HepG2 (cell line): ENCODE measurements around the gene CLIC1. TPM values are rescaled to one million over a fixed set of nuclear protein-coding genes. Genes with fewer than 3 reads are reported as not detected.

Source experiments
- AGO1 ChIP-seq: fragments of 200-400 bp; formaldehyde crosslinking; IDR thresholded peaks from 2 replicates; pipeline ENCODE4 v1.6.1; 2017; ENCODE audit warnings: mild to moderate bottlenecking, low read depth, low read length, moderate library complexity; ENCODE audit not compliant: poor library complexity, severe bottlenecking
- CENPX ChIP-seq: sonication (generic); formaldehyde crosslinking; IDR thresholded peaks from 2 replicates; pipeline ENCODE4 v1.9.0; 2021; ENCODE audit warnings: mild to moderate bottlenecking, missing genetic modification reagents, moderate library complexity
- FOXO1 ChIP-seq: sonication (generic); formaldehyde crosslinking; IDR thresholded peaks from 2 replicates; pipeline ENCODE4 v1.4.0; 2020; ENCODE audit warnings: missing genetic modification reagents
- IRF2 ChIP-seq: IDR thresholded peaks from 2 replicates; pipeline ENCODE4 v1.6.1; 2018; ENCODE audit warnings: missing genetic modification reagents, missing compliant biosample characterization
- ZBTB1 ChIP-seq: sonication (generic); formaldehyde crosslinking; IDR thresholded peaks from 2 replicates; pipeline ENCODE4 v1.4.0; 2020; ENCODE audit warnings: missing genetic modification reagents, borderline replicate concordance
- ZBTB46 ChIP-seq: sonication (generic); formaldehyde crosslinking; IDR thresholded peaks from 2 replicates; pipeline ENCODE4 v1.4.0; 2020; ENCODE audit warnings: mild to moderate bottlenecking, missing genetic modification reagents, borderline replicate concordance
- ZEB1 ChIP-seq: IDR thresholded peaks from 2 replicates; pipeline ENCODE4 v1.6.1; 2012; ENCODE audit warnings: mild to moderate bottlenecking, low read depth, inconsistent platforms; ENCODE audit not compliant: insufficient replicate concordance
- ZNF512B ChIP-seq: sonication (generic); formaldehyde crosslinking; IDR thresholded peaks from 2 replicates; pipeline ENCODE4 v1.5.1; 2020; ENCODE audit warnings: missing genetic modification reagents, mild to moderate bottlenecking, borderline replicate concordance
- ZNF776 ChIP-seq: sonication (generic); formaldehyde crosslinking; IDR thresholded peaks from 2 replicates; pipeline ENCODE4 v1.4.0; 2020; ENCODE audit warnings: mild to moderate bottlenecking, missing genetic modification reagents
- ZXDC ChIP-seq: sonication (generic); formaldehyde crosslinking; IDR thresholded peaks from 2 replicates; pipeline ENCODE4 v1.5.0; 2020; ENCODE audit warnings: mild to moderate bottlenecking, missing genetic modification reagents
- polyA plus RNA-seq, 8 experiments: library from polyadenylated mRNA; depleted of rRNA in 3 of 8; stranded (reverse) in 7 of 8; unstranded in 1 of 8; fragments of >200 nt; fragmentation: Illumina TruSeq in 4 of 8; extraction: Trizol in 4 of 8; gene quantifications; 2 replicates each; pipeline versions ENCODE4 v1.2.1 to v1.2.3, GENCODE V29; 2011 to 2016; ENCODE audit warnings: low read depth in 4 of 8, missing spikeins in 1 of 8, mixed read lengths in 1 of 8; ENCODE audit not compliant: insufficient read depth in 1 of 8
- total RNA-seq, 5 experiments: library from RNA; depleted of rRNA; stranded (reverse); fragments of >200 nt; fragmentation: Illumina TruSeq; extraction: Trizol; gene quantifications; 2 replicates each; pipeline ENCODE4 v1.2.3, GENCODE V29; 2016; ENCODE audit warnings: low read depth in 1 of 5
- TF ChIP-seq, protein P1 (sequence below): IDR thresholded peaks from 2 replicates; pipeline ENCODE4 v1.6.1; 2016; ENCODE audit warnings: low read depth, missing genetic modification reagents, missing compliant biosample characterization
- TF ChIP-seq, protein P2 (sequence below): sonication (generic); formaldehyde crosslinking; IDR thresholded peaks from 2 replicates; pipeline ENCODE4 v1.4.0; 2020; ENCODE audit warnings: missing genetic modification reagents
- TF ChIP-seq, protein P3 (sequence below): sonication (generic); formaldehyde crosslinking; IDR thresholded peaks from 2 replicates; pipeline ENCODE4 v1.8.0; 2022; ENCODE audit warnings: mild to moderate bottlenecking, missing genetic modification reagents, borderline replicate concordance

The CLIC1 gene
- total and polyA plus RNA-seq, 2 of the 13 experiments (the other 11 are each of a cell fraction or from before 2014, with no cell fraction given): 602 to 891 TPM

DNA sequence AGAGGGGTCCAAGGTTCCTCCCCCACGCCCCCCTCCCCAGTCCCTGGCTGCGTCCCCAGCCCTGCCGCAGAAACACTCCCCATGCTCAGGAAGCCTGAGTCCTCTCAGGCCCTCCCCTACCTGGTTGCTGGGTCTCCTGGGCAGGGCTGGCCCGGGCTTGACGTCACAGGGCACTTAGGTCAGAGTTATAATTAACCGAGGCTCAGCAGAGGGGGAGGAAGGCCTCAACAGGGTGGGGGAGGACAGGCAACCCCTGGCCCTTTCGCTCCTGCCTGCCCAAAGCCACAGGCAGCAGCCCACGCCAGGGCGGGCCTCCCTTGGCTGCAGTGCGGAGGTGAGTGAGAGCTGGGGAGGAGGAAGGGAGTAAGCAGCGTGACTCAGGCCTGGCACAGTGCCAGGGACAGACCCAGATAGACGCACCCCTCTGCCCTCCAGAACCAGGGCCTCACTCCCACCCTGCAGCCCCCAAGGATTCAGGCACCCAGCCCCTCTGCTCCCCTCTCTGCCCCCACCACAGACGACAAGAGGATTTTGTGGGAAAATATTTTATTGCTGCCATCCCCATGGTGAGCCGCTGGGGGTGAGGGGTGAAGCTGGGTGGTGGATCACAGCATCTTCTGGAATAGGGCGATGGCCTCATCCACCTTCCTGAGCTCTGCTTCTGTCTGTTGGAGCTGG lies 40.8 kb upstream of the CLIC1 start, which contains the start of gene VWA7 (continued):
- TF ChIP-seq, protein P1, sequence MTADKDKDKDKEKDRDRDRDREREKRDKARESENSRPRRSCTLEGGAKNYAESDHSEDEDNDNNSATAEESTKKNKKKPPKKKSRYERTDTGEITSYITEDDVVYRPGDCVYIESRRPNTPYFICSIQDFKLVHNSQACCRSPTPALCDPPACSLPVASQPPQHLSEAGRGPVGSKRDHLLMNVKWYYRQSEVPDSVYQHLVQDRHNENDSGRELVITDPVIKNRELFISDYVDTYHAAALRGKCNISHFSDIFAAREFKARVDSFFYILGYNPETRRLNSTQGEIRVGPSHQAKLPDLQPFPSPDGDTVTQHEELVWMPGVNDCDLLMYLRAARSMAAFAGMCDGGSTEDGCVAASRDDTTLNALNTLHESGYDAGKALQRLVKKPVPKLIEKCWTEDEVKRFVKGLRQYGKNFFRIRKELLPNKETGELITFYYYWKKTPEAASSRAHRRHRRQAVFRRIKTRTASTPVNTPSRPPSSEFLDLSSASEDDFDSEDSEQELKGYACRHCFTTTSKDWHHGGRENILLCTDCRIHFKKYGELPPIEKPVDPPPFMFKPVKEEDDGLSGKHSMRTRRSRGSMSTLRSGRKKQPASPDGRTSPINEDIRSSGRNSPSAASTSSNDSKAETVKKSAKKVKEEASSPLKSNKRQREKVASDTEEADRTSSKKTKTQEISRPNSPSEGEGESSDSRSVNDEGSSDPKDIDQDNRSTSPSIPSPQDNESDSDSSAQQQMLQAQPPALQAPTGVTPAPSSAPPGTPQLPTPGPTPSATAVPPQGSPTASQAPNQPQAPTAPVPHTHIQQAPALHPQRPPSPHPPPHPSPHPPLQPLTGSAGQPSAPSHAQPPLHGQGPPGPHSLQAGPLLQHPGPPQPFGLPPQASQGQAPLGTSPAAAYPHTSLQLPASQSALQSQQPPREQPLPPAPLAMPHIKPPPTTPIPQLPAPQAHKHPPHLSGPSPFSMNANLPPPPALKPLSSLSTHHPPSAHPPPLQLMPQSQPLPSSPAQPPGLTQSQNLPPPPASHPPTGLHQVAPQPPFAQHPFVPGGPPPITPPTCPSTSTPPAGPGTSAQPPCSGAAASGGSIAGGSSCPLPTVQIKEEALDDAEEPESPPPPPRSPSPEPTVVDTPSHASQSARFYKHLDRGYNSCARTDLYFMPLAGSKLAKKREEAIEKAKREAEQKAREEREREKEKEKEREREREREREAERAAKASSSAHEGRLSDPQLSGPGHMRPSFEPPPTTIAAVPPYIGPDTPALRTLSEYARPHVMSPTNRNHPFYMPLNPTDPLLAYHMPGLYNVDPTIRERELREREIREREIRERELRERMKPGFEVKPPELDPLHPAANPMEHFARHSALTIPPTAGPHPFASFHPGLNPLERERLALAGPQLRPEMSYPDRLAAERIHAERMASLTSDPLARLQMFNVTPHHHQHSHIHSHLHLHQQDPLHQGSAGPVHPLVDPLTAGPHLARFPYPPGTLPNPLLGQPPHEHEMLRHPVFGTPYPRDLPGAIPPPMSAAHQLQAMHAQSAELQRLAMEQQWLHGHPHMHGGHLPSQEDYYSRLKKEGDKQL (CRISPR knock-in tag): 0 out of 2 replicates have a peak, but pooled peaks have one; percentile 32
- TF ChIP-seq ZBTB1 (no peak), AGO1 (peak; percentile 94), ZBTB46 (CRISPR knock-in tag) (no peak), CENPX (CRISPR knock-in tag) (no peak), ZNF512B (CRISPR knock-in tag) (0 out of 2 replicates have a peak, but pooled peaks have one; percentile 66), IRF2 (CRISPR knock-in tag) (peak; percentile 68; the same call in 1 of the 2 replicates), ZNF776 (CRISPR knock-in tag) (no peak), FOXO1 (CRISPR knock-in tag) (peak; percentile 63), ZXDC (CRISPR knock-in tag) (no peak), ZEB1 (no peak)
- TF ChIP-seq, protein P2, sequence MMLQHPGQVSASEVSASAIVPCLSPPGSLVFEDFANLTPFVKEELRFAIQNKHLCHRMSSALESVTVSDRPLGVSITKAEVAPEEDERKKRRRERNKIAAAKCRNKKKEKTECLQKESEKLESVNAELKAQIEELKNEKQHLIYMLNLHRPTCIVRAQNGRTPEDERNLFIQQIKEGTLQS (CRISPR knock-in tag): peak; percentile 80
- TF ChIP-seq, protein P3, sequence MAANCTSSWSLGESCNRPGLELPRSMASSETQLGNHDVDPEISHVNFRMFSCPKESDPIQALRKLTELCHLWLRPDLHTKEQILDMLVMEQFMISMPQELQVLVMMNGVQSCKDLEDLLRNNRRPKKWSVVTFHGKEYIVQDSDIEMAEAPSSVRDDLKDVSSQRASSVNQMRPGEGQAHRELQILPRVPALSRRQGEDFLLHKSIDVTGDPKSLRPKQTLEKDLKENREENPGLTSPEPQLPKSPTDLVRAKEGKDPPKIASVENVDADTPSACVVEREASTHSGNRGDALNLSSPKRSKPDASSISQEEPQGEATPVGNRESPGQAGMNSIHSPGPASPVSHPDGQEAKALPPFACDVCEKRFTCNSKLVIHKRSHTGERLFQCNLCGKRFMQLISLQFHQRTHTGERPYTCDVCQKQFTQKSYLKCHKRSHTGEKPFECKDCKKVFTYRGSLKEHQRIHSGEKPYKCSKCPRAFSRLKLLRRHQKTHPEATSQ: no peak
